HCEC 1CT (cell line): ENCODE results near the gene HAGHL.

Experiments
- DNase-seq: peaks from one replicate; pipeline ENCODE4 v3.0.0-alpha.2; 2017

HAGHL gene

GRCh38 chr16:722835-723633 is 3.9 kb upstream of the HAGHL start:
- no peak for DNase-seq

GRCh38 chr16:723695-724094 is 3.2 kb upstream of the HAGHL start:
- no peak for DNase-seq

DNA sequence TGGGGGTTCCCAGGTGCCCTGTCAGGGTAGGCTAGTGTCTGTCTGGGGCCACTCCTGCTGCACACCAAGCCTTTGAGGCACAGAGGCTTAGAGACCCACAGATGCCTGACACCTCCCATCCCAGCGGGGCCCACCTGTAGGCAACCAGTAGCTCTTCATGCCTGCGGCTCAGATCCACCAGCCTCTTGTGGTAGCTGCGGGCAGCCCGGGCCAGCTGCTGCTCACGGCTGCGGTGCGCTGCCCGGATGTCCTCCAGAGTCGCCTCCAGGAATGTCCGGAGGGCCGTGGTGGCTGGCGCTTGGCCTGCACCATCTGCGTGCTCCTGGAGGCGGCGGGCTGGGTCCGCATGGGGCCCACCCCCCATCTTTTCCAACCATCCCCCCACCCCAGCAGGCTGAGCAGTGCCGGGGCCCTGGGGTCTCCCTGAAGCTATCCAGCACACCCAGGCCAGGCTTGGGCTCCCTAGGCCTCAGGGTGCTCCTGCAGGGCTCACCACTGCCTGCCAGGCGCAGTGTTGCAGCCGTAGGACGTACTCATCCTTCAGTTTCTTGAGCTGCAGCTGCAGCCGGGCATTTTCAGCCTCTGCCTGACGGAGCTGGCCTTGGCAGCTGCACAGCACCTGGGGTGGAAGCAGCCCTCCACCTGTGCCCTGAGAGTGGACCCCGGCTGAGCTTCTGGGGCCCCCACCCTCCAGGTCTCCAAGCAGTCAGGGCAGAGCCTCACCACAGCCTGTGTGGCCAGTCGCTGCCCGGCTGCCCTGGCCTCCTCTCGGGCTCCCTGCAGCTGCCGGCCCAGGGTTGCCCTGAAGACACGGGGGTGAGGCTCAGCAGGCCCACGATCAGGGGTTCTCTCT is 2.5 kb upstream of the HAGHL start:
- no peak for DNase-seq

- DNase-seq, result no peak
Measured at GRCh38 chr16:725041-725376, 1.9 kb upstream of the HAGHL start.

DNA sequence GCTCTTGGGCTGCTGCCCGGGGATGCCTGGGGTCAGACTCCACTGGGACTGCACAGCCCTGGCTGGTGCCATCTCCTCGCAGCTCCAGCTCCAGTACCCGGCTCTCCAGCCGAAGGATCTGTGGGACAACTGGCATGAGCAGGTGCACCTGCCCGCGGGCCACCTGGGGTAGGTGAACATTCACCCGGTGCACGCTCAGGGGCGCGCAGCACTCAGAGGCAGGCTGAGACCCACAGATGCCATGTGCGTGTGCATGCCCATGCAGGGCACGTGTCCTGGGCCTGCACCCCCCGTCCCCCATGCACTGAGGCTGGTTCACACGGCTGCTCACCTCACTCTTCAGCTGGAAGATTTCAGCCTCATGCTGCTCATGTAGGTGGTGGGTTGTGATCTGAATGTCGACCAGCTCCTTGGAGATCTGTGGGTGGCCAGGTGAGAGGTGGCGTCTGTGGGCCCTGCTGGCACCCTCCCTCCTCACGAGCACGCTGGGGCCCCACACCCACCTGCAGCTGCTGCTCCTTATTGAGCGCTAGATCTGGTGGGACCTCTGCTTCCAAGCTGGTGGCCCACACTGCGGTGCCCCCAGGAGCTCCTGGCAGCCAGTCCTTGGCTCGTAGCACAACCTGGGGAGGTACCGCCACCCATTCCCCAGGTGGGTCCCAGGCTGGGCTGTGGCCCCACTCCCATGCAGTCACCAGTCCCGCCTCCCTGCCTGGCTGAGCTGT is 1.3 kb upstream of the HAGHL start:
- no peak for DNase-seq

GRCh38 chr16:726188-726437 is 793 bp upstream of the HAGHL start:
- peak; percentile 21 for DNase-seq

- peak; percentile 42 for DNase-seq
Measured at GRCh38 chr16:727291-727977, 528 bp downstream of the HAGHL start.

DNA sequence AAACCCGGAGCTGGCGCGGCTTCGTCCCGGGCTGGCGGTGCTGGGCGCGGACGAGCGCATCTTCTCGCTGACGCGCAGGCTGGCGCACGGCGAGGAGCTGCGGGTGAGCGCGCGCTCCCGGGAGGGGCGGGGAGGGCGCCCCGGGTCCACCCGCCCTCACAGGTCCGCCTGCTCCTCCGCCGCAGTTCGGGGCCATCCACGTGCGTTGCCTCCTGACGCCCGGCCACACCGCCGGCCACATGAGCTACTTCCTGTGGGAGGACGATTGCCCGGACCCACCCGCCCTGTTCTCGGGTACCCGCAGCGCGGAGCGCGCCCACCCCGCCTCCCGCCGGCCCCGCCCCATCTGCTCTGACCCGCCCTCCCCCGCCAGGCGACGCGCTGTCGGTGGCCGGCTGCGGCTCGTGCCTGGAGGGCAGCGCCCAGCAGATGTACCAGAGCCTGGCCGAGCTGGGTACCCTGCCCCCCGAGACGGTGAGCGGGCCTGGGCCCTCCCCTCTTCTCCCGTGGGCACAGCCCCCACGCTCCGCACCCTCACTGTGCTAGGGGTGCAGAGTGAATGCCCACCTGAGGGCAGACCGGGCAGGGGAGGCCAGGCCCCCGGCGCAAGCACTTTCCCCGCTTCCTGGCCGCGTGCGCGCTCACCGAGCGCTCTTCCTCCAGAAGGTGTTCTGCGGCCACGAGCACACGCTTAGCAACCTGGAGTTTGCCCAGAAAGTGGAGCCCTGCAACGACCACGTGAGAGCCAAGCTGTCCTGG is 1.4 kb downstream of the HAGHL start:
- DNase-seq, result peak; percentile 86

GRCh38 chr16:728890-729744 is 2.2 kb downstream of the HAGHL start:
- DNase-seq, result no peak

DNA sequence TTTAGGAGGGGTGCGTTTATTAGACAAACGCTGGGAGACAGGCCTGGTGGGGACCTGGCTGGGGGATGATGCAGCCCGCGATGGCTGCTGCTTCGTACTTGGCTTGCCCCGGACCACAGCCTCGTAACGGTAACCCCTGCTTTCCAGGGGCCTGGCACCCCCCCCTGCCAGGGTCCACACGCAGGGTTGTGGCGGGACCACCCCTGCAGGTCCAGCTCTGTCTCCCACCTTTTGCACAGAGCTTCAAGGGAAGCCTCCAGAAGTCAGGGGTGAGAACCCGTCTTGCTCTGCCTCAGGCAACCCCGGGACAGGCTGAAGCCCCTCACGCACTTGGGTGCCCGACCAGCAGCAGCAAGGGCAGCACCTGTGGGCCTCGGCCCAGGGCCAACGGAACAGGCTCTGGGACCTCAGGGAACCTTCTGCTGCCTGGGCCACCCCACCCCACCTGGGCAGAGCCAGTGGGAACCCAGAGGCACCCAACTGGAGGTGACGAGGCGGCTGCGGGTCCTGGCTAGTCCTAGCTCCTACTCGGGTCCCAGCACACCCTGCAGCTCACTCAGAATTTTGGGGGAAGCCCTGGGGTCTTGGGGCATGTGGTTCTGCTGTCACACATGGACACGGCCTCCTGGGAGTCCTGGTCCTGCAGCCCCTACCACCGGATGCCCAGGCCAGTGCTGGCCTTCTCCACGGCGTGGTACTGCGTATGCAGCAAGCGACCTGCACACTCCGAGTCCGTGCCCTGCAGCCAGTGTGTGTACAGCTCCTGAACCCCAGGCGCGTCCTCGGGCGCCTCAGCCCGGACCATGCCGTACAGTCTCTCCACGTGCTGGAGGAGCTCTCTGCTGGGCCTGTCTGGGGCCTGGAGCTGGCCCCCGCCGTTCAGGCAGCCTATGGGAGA is 3.1 kb downstream of the HAGHL start:
- DNase-seq, result no peak

GRCh38 chr16:730666-731509 is 4.0 kb downstream of the HAGHL start:
- DNase-seq, result no peak

- no peak for DNase-seq
Measured at GRCh38 chr16:732332-732731, 5.4 kb downstream of the HAGHL start.

GRCh38 chr16:732936-733335 is 6.0 kb downstream of the HAGHL start:
- peak; percentile 20 for DNase-seq

GRCh38 chr16:733382-734207 is 6.7 kb downstream of the HAGHL start:
- no peak for DNase-seq

DNA sequence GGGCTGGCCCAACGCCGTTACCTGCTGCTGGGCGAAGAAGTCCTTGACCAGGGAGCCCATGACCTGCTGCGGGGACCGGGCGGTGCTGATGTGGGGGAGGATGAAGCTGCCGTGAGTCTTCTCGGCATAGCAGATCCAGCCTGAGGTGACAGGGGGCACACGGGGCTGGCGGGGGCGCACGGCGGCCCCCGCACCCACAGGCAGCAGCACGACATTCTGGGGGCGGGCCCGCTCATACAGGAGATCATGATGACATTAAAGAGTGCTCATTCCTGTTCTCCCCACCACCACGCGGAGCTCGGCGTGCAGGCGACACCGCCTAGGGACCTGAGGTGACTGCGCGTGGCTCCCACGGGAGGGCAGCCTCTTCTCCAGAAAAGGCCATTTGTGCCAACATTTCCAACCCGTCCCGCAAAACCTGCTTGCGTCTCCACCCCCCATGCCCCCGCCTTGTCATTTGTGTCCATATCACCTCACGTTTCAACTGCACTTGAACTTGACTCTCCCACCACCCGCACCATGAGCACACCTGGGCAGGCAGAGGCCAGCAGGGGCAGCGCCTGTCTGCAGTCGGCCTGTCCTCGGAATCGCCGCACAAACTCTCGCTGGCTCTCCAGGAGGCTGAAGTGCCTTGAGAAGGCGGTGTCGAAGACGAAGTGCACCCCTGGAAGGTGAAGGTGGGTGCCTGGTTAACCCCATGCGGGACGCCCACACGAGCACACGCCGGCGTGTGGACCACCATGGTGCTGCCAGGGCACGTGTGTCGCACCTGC is 7.5 kb downstream of the HAGHL start:
- no peak for DNase-seq

GRCh38 chr16:734981-735881 is 8.3 kb downstream of the HAGHL start:
- no peak for DNase-seq
